Upper lobe of left lung (tissue), 6 donors: ENCODE measurements around the gene TMEM33. TPM values are rescaled to one million over a fixed set of nuclear protein-coding genes. Genes with fewer than 3 reads are reported as not detected.

Experiments used
- ATAC-seq, 2 donors: fragments of 200-7000 bp; cut with Tn5 transposase; one replicate each; pipeline ENCODE4 v1.9.1; 2022; ENCODE audit warnings: mild to moderate bottlenecking in 2 of 2, moderate library complexity in 2 of 2; ENCODE audit not compliant: low FRiP score in 2 of 2
- DNase-seq, 2 donors: peaks; one replicate each; pipeline ENCODE4 v3.0.0-alpha.2; 2019 to 2020
- H3K27ac ChIP-seq, 4 donors: fragments of 200-600 bp; sonication (generic); one replicate each; pipeline ENCODE4 v1.5.1; 2016 to 2019
- H3K27me3 ChIP-seq, 4 donors: fragments of 200-600 bp; sonication (generic); one replicate each; pipeline ENCODE4 v1.5.1; 2017 to 2019
- H3K36me3 ChIP-seq, 4 donors: fragments of 200-600 bp; sonication (generic); one replicate each; pipeline ENCODE4 v1.5.1; 2016 to 2019
- H3K4me1 ChIP-seq, 4 donors: fragments of 200-600 bp; sonication (generic); one replicate each; pipeline ENCODE4 v1.5.1; 2018 to 2019
- H3K4me3 ChIP-seq, 4 donors: fragments of 200-600 bp; sonication (generic); one replicate each; pipeline ENCODE4 v1.5.1; 2017 to 2019; ENCODE audit warnings: mild to moderate bottlenecking in 2 of 4, moderate library complexity in 1 of 4
- H3K9me3 ChIP-seq, 4 donors: fragments of 200-600 bp; sonication (generic); one replicate each; pipeline ENCODE4 v1.5.1; 2018 to 2019
- EP300 ChIP-seq, 4 donors: sonication (generic); formaldehyde crosslinking; IDR thresholded peaks; one replicate each; pipeline ENCODE4 v1.5.1; 2017; ENCODE audit warnings: antibody characterized with exemption in 4 of 4, control low read depth in 2 of 4
- POLR2A ChIP-seq, 4 donors: fragments of 450-650 bp; IDR thresholded peaks; one replicate each; pipeline ENCODE4 v1.5.1; 2016 to 2017; ENCODE audit warnings: antibody characterized with exemption in 4 of 4, mild to moderate bottlenecking in 2 of 4
- POLR2AphosphoS5 ChIP-seq, 2 donors: sonication (generic); formaldehyde crosslinking; IDR thresholded peaks; one replicate each; pipeline ENCODE4 v1.5.1; 2017; ENCODE audit warnings: antibody characterized with exemption in 2 of 2
- WGBS, 2 donors: methylation state at CpG; one replicate each; pipeline ENCODE4 v1.1.5; 2017 to 2018; 5-methylcytosine and 5-hydroxymethylcytosine counted together
- total RNA-seq, 6 donors: library from RNA; depleted of rRNA in 4 of 6; stranded (reverse); fragments of >200 nt in 4 of 6; gene quantifications; one replicate each; pipeline versions ENCODE4 v1.1.0 to v1.2.1, GENCODE V29; 2016 to 2021
- TF ChIP-seq, protein P1 (sequence below), 6 experiments: fragments of 450-650 bp in 4 of 6; fragments of 200-600 bp in 2 of 6; sonication (generic) in 2 of 6; IDR thresholded peaks; one replicate each; pipeline ENCODE4 v1.5.1; 2016 to 2019; ENCODE audit warnings: antibody characterized with exemption in 6 of 6
- donor health status: DM: no; HTN: no; CAD: no; lungs with moderate emphysema.
- donor health status: DM: no; HTN: yes; CAD: no; lungs with severe emphysema.

Gene TMEM33
- total RNA-seq, 6 donors from 2014 or later = 14.7 to 68.9 (median 46.9) TPM

DNA sequence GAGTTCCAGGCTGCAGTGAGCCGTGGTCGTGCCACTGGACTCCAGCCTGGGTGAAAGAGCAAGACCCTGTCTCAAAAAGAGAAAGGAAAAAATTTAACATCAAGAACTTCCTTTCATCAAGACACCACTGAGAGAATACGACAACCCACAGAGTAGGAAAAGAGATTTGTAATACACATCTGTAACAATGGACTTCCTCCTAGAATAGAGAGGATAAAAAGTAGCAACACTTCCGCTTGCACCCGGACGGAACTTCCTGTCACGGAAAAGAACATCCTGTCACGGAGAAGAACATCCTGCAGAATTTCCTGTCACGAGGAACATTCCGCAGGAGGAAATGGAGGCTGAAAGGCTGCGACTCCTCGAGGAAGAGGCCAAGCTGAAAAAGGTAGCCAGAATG, 46.2 kb downstream of the TMEM33 start, which contains the start of gene DCAF4L1:
DCAF4L1 (plus strand) TSS at position 301 of the 400 bp plus-strand sequence; CDS start at position 338, 37 bp downstream.
- DNase-seq = no peak
- no peak within 1 kb of the TSS for H3K27ac ChIP-seq
- no peak within 1 kb of the TSS for H3K4me3 ChIP-seq
- 68 to 76% methylated on average over 12 of the region's 12 CpGs for WGBS, 2 donors
- no peaks in the 10 kb centered on the region for H3K9me3 ChIP-seq
- H3K36me3 ChIP-seq = no peaks in the 10 kb centered on the region
- TF ChIP-seq POLR2A (IDR thresholded peaks at IDR 0.05) (no peak), EP300 (IDR thresholded peaks at IDR 0.05) (no peak), POLR2AphosphoS5 (IDR thresholded peaks at IDR 0.05) (no peak)
- TF ChIP-seq, protein P1, sequence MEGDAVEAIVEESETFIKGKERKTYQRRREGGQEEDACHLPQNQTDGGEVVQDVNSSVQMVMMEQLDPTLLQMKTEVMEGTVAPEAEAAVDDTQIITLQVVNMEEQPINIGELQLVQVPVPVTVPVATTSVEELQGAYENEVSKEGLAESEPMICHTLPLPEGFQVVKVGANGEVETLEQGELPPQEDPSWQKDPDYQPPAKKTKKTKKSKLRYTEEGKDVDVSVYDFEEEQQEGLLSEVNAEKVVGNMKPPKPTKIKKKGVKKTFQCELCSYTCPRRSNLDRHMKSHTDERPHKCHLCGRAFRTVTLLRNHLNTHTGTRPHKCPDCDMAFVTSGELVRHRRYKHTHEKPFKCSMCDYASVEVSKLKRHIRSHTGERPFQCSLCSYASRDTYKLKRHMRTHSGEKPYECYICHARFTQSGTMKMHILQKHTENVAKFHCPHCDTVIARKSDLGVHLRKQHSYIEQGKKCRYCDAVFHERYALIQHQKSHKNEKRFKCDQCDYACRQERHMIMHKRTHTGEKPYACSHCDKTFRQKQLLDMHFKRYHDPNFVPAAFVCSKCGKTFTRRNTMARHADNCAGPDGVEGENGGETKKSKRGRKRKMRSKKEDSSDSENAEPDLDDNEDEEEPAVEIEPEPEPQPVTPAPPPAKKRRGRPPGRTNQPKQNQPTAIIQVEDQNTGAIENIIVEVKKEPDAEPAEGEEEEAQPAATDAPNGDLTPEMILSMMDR (IDR thresholded peaks at IDR 0.05) = no peak
- H3K27me3 ChIP-seq = no peaks in the 10 kb centered on the region
- no peak for ATAC-seq
- H3K4me1 ChIP-seq = no peaks in the 10 kb centered on the region

DNA sequence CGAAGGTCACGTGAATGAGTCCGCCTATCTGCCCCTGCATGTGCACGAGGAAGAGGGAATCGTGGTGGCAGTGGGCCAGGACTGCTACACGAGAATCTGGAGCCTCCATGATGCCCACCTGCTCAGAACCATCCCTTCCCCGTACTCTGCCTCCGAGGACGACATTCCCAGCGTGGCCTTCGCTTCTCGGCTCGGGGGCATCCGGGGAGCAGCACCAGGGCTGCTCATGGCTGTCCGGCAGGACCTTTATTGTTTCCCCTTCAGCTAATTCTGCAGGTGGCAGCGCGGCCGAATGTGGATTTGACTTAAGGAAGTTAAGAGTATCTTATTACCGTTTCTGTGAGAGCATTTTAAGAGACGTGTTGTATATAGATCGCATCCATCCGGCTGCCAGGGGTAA, 47.5 kb downstream of the TMEM33 start:
- Histone ChIP-seq H3K4me1 (no peaks in the 10 kb centered on the region), H3K9me3 (no peaks in the 10 kb centered on the region), H3K27ac (no peak overlapping the region), H3K27me3 (no peaks in the 10 kb centered on the region), H3K4me3 (no peak overlapping the region), H3K36me3 (no peaks in the 10 kb centered on the region)
- TF ChIP-seq EP300 (IDR thresholded peaks at IDR 0.05) = no peak
- TF ChIP-seq POLR2AphosphoS5 (IDR thresholded peaks at IDR 0.05) = no peak
- TF ChIP-seq, protein P1 (IDR thresholded peaks at IDR 0.05) = no peak
- no peak for TF ChIP-seq POLR2A (IDR thresholded peaks at IDR 0.05)
- DNase-seq (peak in 1 of 2 donors; percentile 33), ATAC-seq (no peak)
- WGBS, 2 donors = 92 to 96% methylated on average over 22 of the region's 22 CpGs

DNA sequence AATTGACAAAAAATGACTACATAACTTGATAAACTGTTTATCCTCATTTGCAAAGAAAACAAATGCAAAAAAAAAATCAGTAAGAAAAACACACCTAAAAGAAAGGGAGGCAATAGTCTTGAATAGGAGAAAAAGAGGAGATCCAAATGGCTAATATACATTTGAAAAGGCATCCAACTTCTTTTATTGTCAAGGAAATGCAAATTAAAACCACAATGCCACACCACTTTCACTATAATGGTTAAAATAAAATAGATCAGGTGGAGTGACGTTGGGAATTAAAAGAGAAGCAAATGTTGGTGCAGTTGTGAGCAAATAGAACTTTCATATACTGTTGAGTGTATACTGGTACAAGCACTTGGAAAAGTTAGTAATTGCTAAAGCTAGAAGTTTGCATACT, 49.9 kb downstream of the TMEM33 start:
- Histone ChIP-seq H3K36me3 (no peaks in the 10 kb centered on the region), H3K27ac (no peak overlapping the region), H3K27me3 (no peaks in the 10 kb centered on the region), H3K9me3 (no peaks in the 10 kb centered on the region), H3K4me3 (no peak overlapping the region), H3K4me1 (peaks cover 3 to 13% (median 9%) of the 10 kb centered on the region in 4 donors)
- ATAC-seq (no peak), DNase-seq (no peak)
- WGBS, 2 donors = 56 to 62% methylated on average over 1 of the region's 1 CpG
- no peak for TF ChIP-seq EP300 (IDR thresholded peaks at IDR 0.05)
- TF ChIP-seq POLR2A (IDR thresholded peaks at IDR 0.05) = no peak
- TF ChIP-seq POLR2AphosphoS5 (IDR thresholded peaks at IDR 0.05) = no peak
- TF ChIP-seq, protein P1 (IDR thresholded peaks at IDR 0.05) = no peak

- H3K36me3 ChIP-seq = no peaks in the 10 kb centered on the region
- no peak for DNase-seq
- WGBS, 2 donors = 1% methylated on average over 12 of the region's 12 CpGs
- TF ChIP-seq EP300 (IDR thresholded peaks at IDR 0.05) (no peak), POLR2AphosphoS5 (IDR thresholded peaks at IDR 0.05) (no peak), POLR2A (IDR thresholded peaks at IDR 0.05) (no peak)
- TF ChIP-seq, protein P1 (IDR thresholded peaks at IDR 0.05) = no peak
- H3K27ac ChIP-seq = peak overlapping the region; percentile 81 to 93 (median 84)
- peak overlapping the region; percentile 50 to 96 (median 71) for H3K4me3 ChIP-seq
- H3K27me3 ChIP-seq = no peaks in the 10 kb centered on the region
- peaks cover 17 to 29% (median 27%) of the 10 kb centered on the region in 4 donors for H3K4me1 ChIP-seq
- ATAC-seq = peak; percentile 10 to 52
- H3K9me3 ChIP-seq = no peaks in the 10 kb centered on the region
Measured at GRCh38 chr4:41989994-41990364, 54.8 kb downstream of the TMEM33 start.
